ENCODE results near the gene BIN1. TPM values are rescaled to one million over a fixed set of nuclear protein-coding genes. Genes with fewer than 3 reads are reported as not detected.
"Not testable (repeated sequence)": the region's sequence is repeated elsewhere in the genome, so short reads cannot be mapped to it uniquely, and the experiment has no call there.

BIN1 gene
- total RNA-seq, 4 donors from 2014 or later, result 1,150 to 2,167 (median 1,736) TPM

GRCh38 chr2:127124426-127124825 is 17.5 kb upstream of the BIN1 start:
- intact Hi-C loops (cut with DNase I; ENCODE audit: low total_unique reads), result no loop called here
- no peak for ATAC-seq

GRCh38 chr2:127122361-127123027 is 15.5 kb upstream of the BIN1 start:
- no peak for DNase-seq
- no peaks in the 10 kb centered on the region for H3K4me1 ChIP-seq
- H3K36me3 ChIP-seq, result no peaks in the 10 kb centered on the region
- no peaks in the 10 kb centered on the region for H3K9me3 ChIP-seq
- H3K27me3 ChIP-seq, result no peaks in the 10 kb centered on the region
- in situ Hi-C loops (cut with MboI; ENCODE audit: low sequenced_read_pairs in 4 of 4), result no loop called here
- no peak overlapping the region for H3K27ac ChIP-seq
- intact Hi-C loops (cut with DNase I; ENCODE audit: low total_unique reads), result no loop called here
- no peak for TF ChIP-seq POLR2A (IDR thresholded peaks at IDR 0.05)
- TF ChIP-seq CTCF (IDR thresholded peaks at IDR 0.05 in 4 of 5, conservative IDR thresholded peaks at IDR 0.05 in 1 of 5), result no peak
- no peak overlapping the region for H3K4me3 ChIP-seq
- ATAC-seq, result no peak

More at GRCh38 chr2:127124426-127124825, 17.5 kb upstream of the BIN1 start:
- Histone ChIP-seq H3K36me3 (no peaks in the 10 kb centered on the region), H3K4me1 (no peaks in the 10 kb centered on the region), H3K27me3 (no peaks in the 10 kb centered on the region), H3K4me3 (no peak overlapping the region), H3K27ac (no peak overlapping the region), H3K9me3 (no peaks in the 10 kb centered on the region)
- in situ Hi-C loops (cut with MboI; ENCODE audit: low sequenced_read_pairs in 4 of 4), result no loop called here
- TF ChIP-seq POLR2A (IDR thresholded peaks at IDR 0.05), result no peak
- no peak for TF ChIP-seq CTCF (IDR thresholded peaks at IDR 0.05 in 4 of 5, conservative IDR thresholded peaks at IDR 0.05 in 1 of 5)
- DNase-seq, result no peak

- intact Hi-C loops (cut with DNase I; ENCODE audit: low total_unique reads), result no loop called here
- TF ChIP-seq CTCF (IDR thresholded peaks at IDR 0.05 in 4 of 5, conservative IDR thresholded peaks at IDR 0.05 in 1 of 5) (no peak), POLR2A (IDR thresholded peaks at IDR 0.05) (no peak)
- Histone ChIP-seq H3K27me3 (no peaks in the 10 kb centered on the region), H3K4me1 (no peaks in the 10 kb centered on the region), H3K36me3 (no peaks in the 10 kb centered on the region), H3K27ac (no peak overlapping the region), H3K4me3 (no peak overlapping the region), H3K9me3 (no peaks in the 10 kb centered on the region)
- peak in 1 of 2 donors; percentile 76 for DNase-seq
- ATAC-seq, result peak; percentile 59 to 76
- in situ Hi-C loops (cut with MboI; ENCODE audit: low sequenced_read_pairs in 4 of 4), result no loop called here
Observed at GRCh38 chr2:127121776-127122176, 14.8 kb upstream of the BIN1 start.

GRCh38 chr2:127121353-127121752 is 14.4 kb upstream of the BIN1 start:
- Histone ChIP-seq H3K4me1 (no peaks in the 10 kb centered on the region), H3K4me3 (no peak overlapping the region), H3K36me3 (no peaks in the 10 kb centered on the region), H3K27me3 (no peaks in the 10 kb centered on the region), H3K9me3 (no peaks in the 10 kb centered on the region), H3K27ac (no peak overlapping the region)
- intact Hi-C loops (cut with DNase I; ENCODE audit: low total_unique reads) (no loop called here), in situ Hi-C loops (cut with MboI; ENCODE audit: low sequenced_read_pairs in 4 of 4) (no loop called here)
- ATAC-seq (peak; percentile 19 to 32), DNase-seq (no peak)
- no peak for TF ChIP-seq POLR2A (IDR thresholded peaks at IDR 0.05)
- no peak for TF ChIP-seq CTCF (IDR thresholded peaks at IDR 0.05 in 4 of 5, conservative IDR thresholded peaks at IDR 0.05 in 1 of 5)

GRCh38 chr2:127120408-127120807 is 13.5 kb upstream of the BIN1 start:
- H3K27me3 ChIP-seq; intact Hi-C loops (cut with DNase I; ENCODE audit: low total_unique reads); in situ Hi-C loops (cut with MboI; ENCODE audit: low sequenced_read_pairs in 4 of 4); ATAC-seq; H3K9me3 ChIP-seq; H3K36me3 ChIP-seq; H3K4me3 ChIP-seq; H3K4me1 ChIP-seq; H3K27ac ChIP-seq; DNase-seq: not testable (repeated sequence)

All from gastrocnemius medialis (tissue), 4 donors.